Erythroblast (primary cell): ENCODE measurements around the gene GABRA5.

Source experiments
- GATA1 ChIP-seq: IDR thresholded peaks from 2 replicates; pipeline ENCODE4 v1.6.1; 2011; ENCODE audit warnings: low read depth, mild to moderate bottlenecking, control low read depth, low read length, moderate library complexity
- POLR2A ChIP-seq: IDR thresholded peaks from 2 replicates; pipeline ENCODE4 v1.6.1; 2011; ENCODE audit warnings: mild to moderate bottlenecking, low read length

DNA sequence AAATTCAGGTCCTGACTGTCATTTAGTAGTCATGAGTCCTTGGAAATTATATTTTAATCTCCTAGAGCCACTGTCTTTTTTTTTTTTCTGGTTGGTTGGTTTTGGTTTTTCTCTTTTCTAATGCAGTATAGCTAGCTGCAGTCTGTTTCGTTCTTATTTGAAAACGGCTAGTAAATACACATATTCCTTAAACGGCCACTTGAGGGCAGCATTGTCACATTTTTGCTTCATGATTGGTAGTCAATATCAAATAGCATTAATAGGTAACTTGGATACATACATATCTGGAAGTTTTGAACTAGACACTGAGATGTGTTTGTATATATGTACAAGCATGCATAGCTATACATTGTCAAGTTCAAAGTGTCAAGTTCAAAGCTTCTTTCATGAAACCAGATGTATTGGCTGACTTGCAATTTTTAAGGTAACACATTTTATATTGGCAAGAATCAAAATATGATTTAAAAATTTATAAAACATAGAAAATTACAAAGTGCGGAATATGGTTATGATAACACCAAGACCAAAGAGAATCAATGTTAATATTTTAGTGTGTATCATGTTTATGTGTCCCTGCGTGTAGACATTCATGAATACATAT lies 22.5 kb downstream of the GABRA5 start:
- TF ChIP-seq POLR2A (no peak), GATA1 (no peak)
